ENCODE measurements around the gene KCNK15.

DNA sequence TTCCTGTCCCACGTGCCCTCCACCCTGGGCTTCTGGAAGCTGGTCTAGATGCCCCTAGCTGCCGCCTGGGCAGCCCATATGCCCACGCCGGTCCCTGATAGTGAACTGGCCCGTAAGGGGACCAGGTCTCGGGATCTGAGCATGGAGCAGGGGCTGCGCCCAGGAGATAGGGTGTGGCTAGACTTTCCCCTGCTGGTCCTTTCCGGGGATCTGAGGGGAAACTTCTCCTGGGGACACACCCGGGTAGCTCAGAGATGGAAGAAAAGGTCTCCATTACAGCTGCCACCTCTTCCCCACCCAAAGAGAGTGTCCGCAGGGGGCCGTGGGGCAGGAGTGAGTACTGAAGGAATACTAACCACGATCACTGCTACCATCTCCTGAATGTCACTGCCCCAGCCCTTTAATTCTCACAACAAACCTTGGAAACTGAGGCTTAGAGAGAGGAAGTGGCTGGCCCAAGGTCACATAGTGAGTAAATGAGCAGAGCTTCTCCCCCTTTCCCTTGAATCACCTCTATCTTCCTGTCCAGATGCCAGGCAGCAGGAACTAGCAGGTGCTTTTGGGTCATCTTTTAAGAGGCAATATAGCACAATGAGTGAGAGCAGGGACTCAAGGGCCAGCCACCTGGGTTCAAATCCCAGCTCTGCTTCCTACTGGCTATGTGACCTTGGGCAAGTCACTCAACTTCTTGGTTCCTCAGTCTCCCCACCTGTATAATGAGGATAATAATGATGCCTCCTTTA is 42.3 kb upstream of the KCNK15 start:
- TF ChIP-seq, protein P1, sequence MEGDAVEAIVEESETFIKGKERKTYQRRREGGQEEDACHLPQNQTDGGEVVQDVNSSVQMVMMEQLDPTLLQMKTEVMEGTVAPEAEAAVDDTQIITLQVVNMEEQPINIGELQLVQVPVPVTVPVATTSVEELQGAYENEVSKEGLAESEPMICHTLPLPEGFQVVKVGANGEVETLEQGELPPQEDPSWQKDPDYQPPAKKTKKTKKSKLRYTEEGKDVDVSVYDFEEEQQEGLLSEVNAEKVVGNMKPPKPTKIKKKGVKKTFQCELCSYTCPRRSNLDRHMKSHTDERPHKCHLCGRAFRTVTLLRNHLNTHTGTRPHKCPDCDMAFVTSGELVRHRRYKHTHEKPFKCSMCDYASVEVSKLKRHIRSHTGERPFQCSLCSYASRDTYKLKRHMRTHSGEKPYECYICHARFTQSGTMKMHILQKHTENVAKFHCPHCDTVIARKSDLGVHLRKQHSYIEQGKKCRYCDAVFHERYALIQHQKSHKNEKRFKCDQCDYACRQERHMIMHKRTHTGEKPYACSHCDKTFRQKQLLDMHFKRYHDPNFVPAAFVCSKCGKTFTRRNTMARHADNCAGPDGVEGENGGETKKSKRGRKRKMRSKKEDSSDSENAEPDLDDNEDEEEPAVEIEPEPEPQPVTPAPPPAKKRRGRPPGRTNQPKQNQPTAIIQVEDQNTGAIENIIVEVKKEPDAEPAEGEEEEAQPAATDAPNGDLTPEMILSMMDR (optimal IDR thresholded peaks at IDR 0.05 in 1 of 3, IDR thresholded peaks at IDR 0.05 in 1 of 3, conservative IDR thresholded peaks at IDR 0.05 in 1 of 3; ENCODE audit: extremely low read depth in 1 of 3, insufficient read depth in 2 of 3, low read length in 3 of 3): no peak
- TF ChIP-seq EZH2 (IDR thresholded peaks at IDR 0.05; ENCODE audit: low read length): no peak

Data from keratinocyte (primary cell).